HFFc6 (cell line): ENCODE measurements around the gene KLHL29. TPM values are rescaled to one million over a fixed set of nuclear protein-coding genes. Genes with fewer than 3 reads are reported as not detected.

ENCODE experiments used
- DNase-seq: peaks from one replicate; pipeline ENCODE4 v3.0.0-alpha.2; 2018
- H3K27ac Mint-ChIP-seq: 2 replicates; pipeline ENCODE4 v1.8.0; 2020; ENCODE audit warnings: mild to moderate bottlenecking, mixed read lengths
- H3K27me3 Mint-ChIP-seq: 2 replicates; pipeline ENCODE4 v1.8.0; 2021; ENCODE audit warnings: mild to moderate bottlenecking, moderate library complexity, mixed read lengths; ENCODE audit not compliant: insufficient read depth
- H3K36me3 Mint-ChIP-seq: 2 replicates; pipeline ENCODE4 v1.8.0; 2021; ENCODE audit warnings: low read depth, mixed read lengths
- H3K4me1 Mint-ChIP-seq: 2 replicates; pipeline ENCODE4 v1.8.0; 2020; ENCODE audit warnings: low read depth, mixed read lengths
- H3K4me3 Mint-ChIP-seq: 2 replicates; pipeline ENCODE4 v1.8.0; 2020; ENCODE audit warnings: mild to moderate bottlenecking, moderate library complexity, mixed read lengths
- H3K9me3 Mint-ChIP-seq: 2 replicates; pipeline ENCODE4 v1.8.0; 2020; ENCODE audit warnings: mild to moderate bottlenecking, mixed read lengths
- CTCF ChIP-seq: fragments of 200-600 bp; sonication (generic); IDR thresholded peaks from 2 replicates; pipeline ENCODE4 v1.5.0; 2021; ENCODE audit warnings: antibody characterized with exemption, mild to moderate bottlenecking
- total RNA-seq, 6 experiments: library from RNA; stranded (reverse); fragmentation: NEBNext Ultra II Directional; extraction: Animal tissue kit (Norgen Biotek cat#: 25700); gene quantifications; 2 replicates in 1 of 6; 3 replicates in 5 of 6; pipeline ENCODE4 v1.2.3, GENCODE V29; 2021

KLHL29 gene
- total RNA-seq, 6 experiments from 2014 or later, result 7.4 to 9.7 (median 8.6) TPM

GRCh38 chr2:23620841-23621341 lies 235.9 kb downstream of the KLHL29 start:
- Mint-ChIP-seq H3K4me3 (no peak overlapping the region), H3K4me1 (peaks cover 31% of the 10 kb centered on the region), H3K27me3 (peaks cover 2% of the 10 kb centered on the region; the same call in 1 of the 2 replicates), H3K27ac (no peak overlapping the region), H3K9me3 (peaks cover 12% of the 10 kb centered on the region), H3K36me3 (peaks cover 15% of the 10 kb centered on the region)
- DNase-seq, result no peak
- TF ChIP-seq CTCF, result no peak

GRCh38 chr2:23621616-23622015 lies 236.6 kb downstream of the KLHL29 start:
- Mint-ChIP-seq H3K36me3 (peaks cover 15% of the 10 kb centered on the region), H3K9me3 (peaks cover 12% of the 10 kb centered on the region), H3K27ac (no peak overlapping the region), H3K4me3 (no peak overlapping the region), H3K4me1 (peaks cover 31% of the 10 kb centered on the region), H3K27me3 (peaks cover 2% of the 10 kb centered on the region; the same call in 1 of the 2 replicates)
- no peak for TF ChIP-seq CTCF
- no peak for DNase-seq

- no peak for TF ChIP-seq CTCF
- peaks cover 15% of the 10 kb centered on the region for H3K36me3 Mint-ChIP-seq
- peaks cover 26% of the 10 kb centered on the region for H3K4me1 Mint-ChIP-seq
- peaks cover 2% of the 10 kb centered on the region; the same call in 1 of the 2 replicates for H3K27me3 Mint-ChIP-seq
- H3K27ac Mint-ChIP-seq, result no peak overlapping the region
- H3K4me3 Mint-ChIP-seq, result no peak overlapping the region
- no peak for DNase-seq
- H3K9me3 Mint-ChIP-seq, result peaks cover 12% of the 10 kb centered on the region
Observed at GRCh38 chr2:23622466-23622865, 237.5 kb downstream of the KLHL29 start.

GRCh38 chr2:23622966-23623675 lies 238.1 kb downstream of the KLHL29 start:
- Mint-ChIP-seq H3K27ac (no peak overlapping the region), H3K27me3 (peaks cover 5% of the 10 kb centered on the region), H3K9me3 (peaks cover 12% of the 10 kb centered on the region), H3K36me3 (peaks cover 15% of the 10 kb centered on the region), H3K4me1 (peaks cover 23% of the 10 kb centered on the region), H3K4me3 (no peak overlapping the region)
- TF ChIP-seq CTCF, result no peak
- no peak for DNase-seq

GRCh38 chr2:23624378-23624777 lies 239.4 kb downstream of the KLHL29 start:
- Mint-ChIP-seq H3K36me3 (peaks cover 15% of the 10 kb centered on the region), H3K27ac (no peak overlapping the region), H3K27me3 (peaks cover 5% of the 10 kb centered on the region), H3K4me3 (no peak overlapping the region), H3K9me3 (peaks cover 12% of the 10 kb centered on the region), H3K4me1 (peaks cover 15% of the 10 kb centered on the region)
- TF ChIP-seq CTCF, result peak; percentile 74
- no peak for DNase-seq
